HL-60 (cell line): ENCODE results near the gene NKRF.
A peak's percentile ranks its signal among the peaks of the same experiment; 100 is the strongest.

Source experiments
- DNase-seq, 2 experiments: peaks; one replicate each; pipeline ENCODE4 v3.0.0-alpha.2; 2010 to 2020; ENCODE audit warnings: low read depth in 1 of 2, low spot score in 1 of 2
- H3K27ac ChIP-seq: fragments of 250-450 bp; sonication (Bioruptor Pico); replicated peaks from 2 replicates; pipeline ENCODE4 v1.5.1; 2020; ENCODE audit warnings: mild to moderate bottlenecking, moderate library complexity
- H3K27me3 ChIP-seq: fragments of 250-450 bp; sonication (Bioruptor Pico); 2 replicates; pipeline ENCODE4 v1.5.1; 2021; ENCODE audit warnings: mild to moderate bottlenecking, moderate library complexity; ENCODE audit not compliant: insufficient read depth, poor library complexity, severe bottlenecking
- H3K4me3 ChIP-seq: replicated peaks from 2 replicates; pipeline ENCODE4 v1.5.1; 2011; ENCODE audit warnings: mild to moderate bottlenecking, control low read depth, low read length; ENCODE audit not compliant: insufficient read depth
- GABPA ChIP-seq: IDR thresholded peaks from 2 replicates; pipeline ENCODE4 v1.6.1; 2012; ENCODE audit warnings: low read depth
- POLR2AphosphoS5 ChIP-seq: IDR thresholded peaks from 2 replicates; pipeline ENCODE4 v1.6.1; 2012; ENCODE audit warnings: low read depth
- REST ChIP-seq: IDR thresholded peaks from 2 replicates; pipeline ENCODE4 v1.6.1; 2012; ENCODE audit warnings: low read depth; ENCODE audit not compliant: insufficient replicate concordance
- SPI1 ChIP-seq: IDR thresholded peaks from 2 replicates; pipeline ENCODE4 v1.6.1; 2012; ENCODE audit warnings: low read depth, mild to moderate bottlenecking, borderline replicate concordance
- long read RNA-seq: library from polyadenylated mRNA; unstranded; transcript quantifications from one replicate; pipeline ENCODE4 v2.0.0, GENCODE V29; 2020
- TF ChIP-seq, protein P1 (sequence below): IDR thresholded peaks from one replicate; pipeline ENCODE4 v1.5.1; 2011; ENCODE audit warnings: low read length, control low read depth, inconsistent platforms; ENCODE audit not compliant: insufficient read depth

NKRF gene
- long read RNA-seq, transcript NKRF-201 (3 exons, 3,817 nt): major isoform, 12 of 18 reads
- long read RNA-seq, partial matches to known transcripts: 0 of 18 reads
- long read RNA-seq, other reads (novel, unspliced or antisense): 5 of 18 reads

- Histone ChIP-seq H3K4me3 (peak within 1 kb of the TSS; percentile 86), H3K27ac (peak within 1 kb of the TSS; percentile 90), H3K27me3 (no peaks in the 10 kb centered on the region)
- TF ChIP-seq SPI1: no peak
- no peak for TF ChIP-seq GABPA
- TF ChIP-seq, protein P1, sequence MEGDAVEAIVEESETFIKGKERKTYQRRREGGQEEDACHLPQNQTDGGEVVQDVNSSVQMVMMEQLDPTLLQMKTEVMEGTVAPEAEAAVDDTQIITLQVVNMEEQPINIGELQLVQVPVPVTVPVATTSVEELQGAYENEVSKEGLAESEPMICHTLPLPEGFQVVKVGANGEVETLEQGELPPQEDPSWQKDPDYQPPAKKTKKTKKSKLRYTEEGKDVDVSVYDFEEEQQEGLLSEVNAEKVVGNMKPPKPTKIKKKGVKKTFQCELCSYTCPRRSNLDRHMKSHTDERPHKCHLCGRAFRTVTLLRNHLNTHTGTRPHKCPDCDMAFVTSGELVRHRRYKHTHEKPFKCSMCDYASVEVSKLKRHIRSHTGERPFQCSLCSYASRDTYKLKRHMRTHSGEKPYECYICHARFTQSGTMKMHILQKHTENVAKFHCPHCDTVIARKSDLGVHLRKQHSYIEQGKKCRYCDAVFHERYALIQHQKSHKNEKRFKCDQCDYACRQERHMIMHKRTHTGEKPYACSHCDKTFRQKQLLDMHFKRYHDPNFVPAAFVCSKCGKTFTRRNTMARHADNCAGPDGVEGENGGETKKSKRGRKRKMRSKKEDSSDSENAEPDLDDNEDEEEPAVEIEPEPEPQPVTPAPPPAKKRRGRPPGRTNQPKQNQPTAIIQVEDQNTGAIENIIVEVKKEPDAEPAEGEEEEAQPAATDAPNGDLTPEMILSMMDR: no peak
- peak; percentile 84; the same call in 1 of the 2 replicates for TF ChIP-seq POLR2AphosphoS5
- peak; percentile 76 to 93 for DNase-seq
These were observed at the start of gene NKRF for GRCh38 chrX:119606280-119607017. Gene NKRF, minus strand, starts transcription at chrX:119606424.

GRCh38 chrX:119655125-119655524 lies 48.9 kb upstream of the NKRF start:
- DNase-seq: no peak
- no peak overlapping the region for H3K27ac ChIP-seq
- TF ChIP-seq REST: no peak
- TF ChIP-seq POLR2AphosphoS5: no peak
- TF ChIP-seq, protein P1: no peak
- TF ChIP-seq GABPA: no peak
- TF ChIP-seq SPI1: no peak
- no peaks in the 10 kb centered on the region for H3K27me3 ChIP-seq
- H3K4me3 ChIP-seq: no peak overlapping the region

GRCh38 chrX:119654112-119654531 lies 47.9 kb upstream of the NKRF start:
- no peak overlapping the region for H3K4me3 ChIP-seq
- no peak overlapping the region for H3K27ac ChIP-seq
- no peak for TF ChIP-seq GABPA
- no peak for TF ChIP-seq SPI1
- no peak for TF ChIP-seq POLR2AphosphoS5
- TF ChIP-seq, protein P1: no peak
- TF ChIP-seq REST: no peak
- no peaks in the 10 kb centered on the region for H3K27me3 ChIP-seq
- no peak for DNase-seq

DNA sequence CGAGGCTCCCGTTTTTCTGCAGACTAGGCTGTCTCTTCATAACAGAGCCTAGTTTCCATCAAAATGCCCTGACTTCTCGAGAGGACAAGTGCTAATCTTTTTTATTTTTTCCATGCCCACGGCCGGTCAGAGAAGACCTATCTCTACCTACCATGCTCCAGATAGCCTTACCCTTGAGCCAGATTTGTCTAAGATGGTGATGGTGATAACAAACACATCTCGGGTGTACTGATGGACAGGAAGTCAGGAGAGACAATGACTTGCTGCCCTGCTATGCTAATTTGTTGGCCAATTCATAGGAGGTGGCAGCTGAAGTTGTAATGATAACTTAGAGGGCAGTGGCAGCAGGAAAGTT lies 42.2 kb upstream of the NKRF start:
- no peak for DNase-seq
- Histone ChIP-seq H3K27me3 (no peaks in the 10 kb centered on the region), H3K27ac (no peak overlapping the region), H3K4me3 (no peak overlapping the region)
- TF ChIP-seq REST (no peak), GABPA (no peak), SPI1 (no peak), POLR2AphosphoS5 (no peak)
- TF ChIP-seq, protein P1: no peak
